ENCODE measurements around the gene MRPL53. TPM values are rescaled to one million over a fixed set of nuclear protein-coding genes. Genes with fewer than 3 reads are reported as not detected.

Gene MRPL53
- total and polyA plus RNA-seq, 2 of the 13 experiments (the other 11 are each of a cell fraction or from before 2014, with no cell fraction given) = 34.3 to 51.9 TPM

DNA sequence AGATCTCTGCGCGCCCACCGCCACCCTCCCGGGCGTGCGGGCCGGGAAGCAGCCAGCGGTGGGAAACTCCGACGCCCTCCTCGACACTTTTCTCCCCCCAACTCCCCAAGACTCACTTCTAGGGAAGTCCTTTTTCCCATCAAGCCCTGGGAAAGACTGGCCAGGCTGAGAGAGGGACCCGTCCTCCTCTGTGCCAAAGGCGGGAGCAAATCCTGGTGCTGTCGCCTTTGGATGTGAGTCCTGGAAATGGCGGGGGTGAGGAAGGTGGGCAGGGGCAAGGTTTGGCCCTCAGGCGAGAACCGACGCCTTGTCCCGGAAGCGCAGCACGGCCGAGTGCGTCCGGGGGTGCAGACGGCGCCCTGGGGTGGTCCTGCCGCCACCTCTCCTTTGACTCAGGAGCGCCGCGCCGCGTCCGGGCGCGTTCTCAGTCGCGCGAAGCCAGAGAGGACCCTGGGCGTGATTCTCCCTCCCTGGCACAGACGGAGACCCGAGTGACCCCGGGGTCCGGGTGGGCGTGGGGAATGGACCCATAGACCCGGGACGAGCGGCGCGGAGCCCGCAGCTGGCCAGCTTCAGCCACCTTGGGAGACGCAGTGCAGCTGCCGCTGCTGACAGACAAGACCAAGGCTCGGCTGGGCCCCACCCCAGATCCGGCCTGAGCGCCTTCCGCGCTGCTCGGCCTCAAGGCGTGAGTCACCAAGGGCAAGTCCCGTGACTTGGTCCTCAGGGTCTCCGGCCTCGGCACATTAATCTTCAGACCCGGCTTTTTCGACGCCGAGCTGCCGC, 30.4 kb upstream of the MRPL53 start (continued):
- TF ChIP-seq, protein P1, sequence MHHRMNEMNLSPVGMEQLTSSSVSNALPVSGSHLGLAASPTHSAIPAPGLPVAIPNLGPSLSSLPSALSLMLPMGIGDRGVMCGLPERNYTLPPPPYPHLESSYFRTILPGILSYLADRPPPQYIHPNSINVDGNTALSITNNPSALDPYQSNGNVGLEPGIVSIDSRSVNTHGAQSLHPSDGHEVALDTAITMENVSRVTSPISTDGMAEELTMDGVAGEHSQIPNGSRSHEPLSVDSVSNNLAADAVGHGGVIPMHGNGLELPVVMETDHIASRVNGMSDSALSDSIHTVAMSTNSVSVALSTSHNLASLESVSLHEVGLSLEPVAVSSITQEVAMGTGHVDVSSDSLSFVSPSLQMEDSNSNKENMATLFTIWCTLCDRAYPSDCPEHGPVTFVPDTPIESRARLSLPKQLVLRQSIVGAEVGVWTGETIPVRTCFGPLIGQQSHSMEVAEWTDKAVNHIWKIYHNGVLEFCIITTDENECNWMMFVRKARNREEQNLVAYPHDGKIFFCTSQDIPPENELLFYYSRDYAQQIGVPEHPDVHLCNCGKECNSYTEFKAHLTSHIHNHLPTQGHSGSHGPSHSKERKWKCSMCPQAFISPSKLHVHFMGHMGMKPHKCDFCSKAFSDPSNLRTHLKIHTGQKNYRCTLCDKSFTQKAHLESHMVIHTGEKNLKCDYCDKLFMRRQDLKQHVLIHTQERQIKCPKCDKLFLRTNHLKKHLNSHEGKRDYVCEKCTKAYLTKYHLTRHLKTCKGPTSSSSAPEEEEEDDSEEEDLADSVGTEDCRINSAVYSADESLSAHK (CRISPR knock-in tag; IDR thresholded peaks at IDR 0.05; ENCODE audit: borderline replicate concordance) = 0 out of 2 replicates have a peak, but pooled peaks have one; percentile 9
- no peak for TF ChIP-seq ZNF343 (CRISPR knock-in tag; IDR thresholded peaks at IDR 0.05)
- no peak for TF ChIP-seq SP1 (IDR thresholded peaks at IDR 0.05)
- TF ChIP-seq SP1 (CRISPR knock-in tag; IDR thresholded peaks at IDR 0.05) = peak; percentile 46
- TF ChIP-seq, protein P2, sequence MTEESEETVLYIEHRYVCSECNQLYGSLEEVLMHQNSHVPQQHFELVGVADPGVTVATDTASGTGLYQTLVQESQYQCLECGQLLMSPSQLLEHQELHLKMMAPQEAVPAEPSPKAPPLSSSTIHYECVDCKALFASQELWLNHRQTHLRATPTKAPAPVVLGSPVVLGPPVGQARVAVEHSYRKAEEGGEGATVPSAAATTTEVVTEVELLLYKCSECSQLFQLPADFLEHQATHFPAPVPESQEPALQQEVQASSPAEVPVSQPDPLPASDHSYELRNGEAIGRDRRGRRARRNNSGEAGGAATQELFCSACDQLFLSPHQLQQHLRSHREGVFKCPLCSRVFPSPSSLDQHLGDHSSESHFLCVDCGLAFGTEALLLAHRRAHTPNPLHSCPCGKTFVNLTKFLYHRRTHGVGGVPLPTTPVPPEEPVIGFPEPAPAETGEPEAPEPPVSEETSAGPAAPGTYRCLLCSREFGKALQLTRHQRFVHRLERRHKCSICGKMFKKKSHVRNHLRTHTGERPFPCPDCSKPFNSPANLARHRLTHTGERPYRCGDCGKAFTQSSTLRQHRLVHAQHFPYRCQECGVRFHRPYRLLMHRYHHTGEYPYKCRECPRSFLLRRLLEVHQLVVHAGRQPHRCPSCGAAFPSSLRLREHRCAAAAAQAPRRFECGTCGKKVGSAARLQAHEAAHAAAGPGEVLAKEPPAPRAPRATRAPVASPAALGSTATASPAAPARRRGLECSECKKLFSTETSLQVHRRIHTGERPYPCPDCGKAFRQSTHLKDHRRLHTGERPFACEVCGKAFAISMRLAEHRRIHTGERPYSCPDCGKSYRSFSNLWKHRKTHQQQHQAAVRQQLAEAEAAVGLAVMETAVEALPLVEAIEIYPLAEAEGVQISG (CRISPR knock-in tag; IDR thresholded peaks at IDR 0.05) = peak; percentile 73
- TF ChIP-seq MAFF (IDR thresholded peaks at IDR 0.05; ENCODE audit: low read depth, low read length) = no peak
- TF ChIP-seq, protein P3, sequence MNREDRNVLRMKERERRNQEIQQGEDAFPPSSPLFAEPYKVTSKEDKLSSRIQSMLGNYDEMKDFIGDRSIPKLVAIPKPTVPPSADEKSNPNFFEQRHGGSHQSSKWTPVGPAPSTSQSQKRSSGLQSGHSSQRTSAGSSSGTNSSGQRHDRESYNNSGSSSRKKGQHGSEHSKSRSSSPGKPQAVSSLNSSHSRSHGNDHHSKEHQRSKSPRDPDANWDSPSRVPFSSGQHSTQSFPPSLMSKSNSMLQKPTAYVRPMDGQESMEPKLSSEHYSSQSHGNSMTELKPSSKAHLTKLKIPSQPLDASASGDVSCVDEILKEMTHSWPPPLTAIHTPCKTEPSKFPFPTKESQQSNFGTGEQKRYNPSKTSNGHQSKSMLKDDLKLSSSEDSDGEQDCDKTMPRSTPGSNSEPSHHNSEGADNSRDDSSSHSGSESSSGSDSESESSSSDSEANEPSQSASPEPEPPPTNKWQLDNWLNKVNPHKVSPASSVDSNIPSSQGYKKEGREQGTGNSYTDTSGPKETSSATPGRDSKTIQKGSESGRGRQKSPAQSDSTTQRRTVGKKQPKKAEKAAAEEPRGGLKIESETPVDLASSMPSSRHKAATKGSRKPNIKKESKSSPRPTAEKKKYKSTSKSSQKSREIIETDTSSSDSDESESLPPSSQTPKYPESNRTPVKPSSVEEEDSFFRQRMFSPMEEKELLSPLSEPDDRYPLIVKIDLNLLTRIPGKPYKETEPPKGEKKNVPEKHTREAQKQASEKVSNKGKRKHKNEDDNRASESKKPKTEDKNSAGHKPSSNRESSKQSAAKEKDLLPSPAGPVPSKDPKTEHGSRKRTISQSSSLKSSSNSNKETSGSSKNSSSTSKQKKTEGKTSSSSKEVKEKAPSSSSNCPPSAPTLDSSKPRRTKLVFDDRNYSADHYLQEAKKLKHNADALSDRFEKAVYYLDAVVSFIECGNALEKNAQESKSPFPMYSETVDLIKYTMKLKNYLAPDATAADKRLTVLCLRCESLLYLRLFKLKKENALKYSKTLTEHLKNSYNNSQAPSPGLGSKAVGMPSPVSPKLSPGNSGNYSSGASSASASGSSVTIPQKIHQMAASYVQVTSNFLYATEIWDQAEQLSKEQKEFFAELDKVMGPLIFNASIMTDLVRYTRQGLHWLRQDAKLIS (CRISPR knock-in tag; IDR thresholded peaks at IDR 0.05) = no peak
- TF ChIP-seq, protein P4, sequence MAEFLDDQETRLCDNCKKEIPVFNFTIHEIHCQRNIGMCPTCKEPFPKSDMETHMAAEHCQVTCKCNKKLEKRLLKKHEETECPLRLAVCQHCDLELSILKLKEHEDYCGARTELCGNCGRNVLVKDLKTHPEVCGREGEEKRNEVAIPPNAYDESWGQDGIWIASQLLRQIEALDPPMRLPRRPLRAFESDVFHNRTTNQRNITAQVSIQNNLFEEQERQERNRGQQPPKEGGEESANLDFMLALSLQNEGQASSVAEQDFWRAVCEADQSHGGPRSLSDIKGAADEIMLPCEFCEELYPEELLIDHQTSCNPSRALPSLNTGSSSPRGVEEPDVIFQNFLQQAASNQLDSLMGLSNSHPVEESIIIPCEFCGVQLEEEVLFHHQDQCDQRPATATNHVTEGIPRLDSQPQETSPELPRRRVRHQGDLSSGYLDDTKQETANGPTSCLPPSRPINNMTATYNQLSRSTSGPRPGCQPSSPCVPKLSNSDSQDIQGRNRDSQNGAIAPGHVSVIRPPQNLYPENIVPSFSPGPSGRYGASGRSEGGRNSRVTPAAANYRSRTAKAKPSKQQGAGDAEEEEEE (CRISPR knock-in tag; IDR thresholded peaks at IDR 0.05; ENCODE audit: borderline replicate concordance) = no peak; the same call in 1 of the 2 replicates
- no peak; the same call in 1 of the 2 replicates for TF ChIP-seq SIX4 (CRISPR knock-in tag; IDR thresholded peaks at IDR 0.05)
- TF ChIP-seq KLF9 (CRISPR knock-in tag; IDR thresholded peaks at IDR 0.05; ENCODE audit: low read depth) = 0 out of 2 replicates have a peak, but pooled peaks have one; percentile 49
- TF ChIP-seq ZNF605 (CRISPR knock-in tag; IDR thresholded peaks at IDR 0.05) = peak; percentile 91
- TF ChIP-seq, protein P5, sequence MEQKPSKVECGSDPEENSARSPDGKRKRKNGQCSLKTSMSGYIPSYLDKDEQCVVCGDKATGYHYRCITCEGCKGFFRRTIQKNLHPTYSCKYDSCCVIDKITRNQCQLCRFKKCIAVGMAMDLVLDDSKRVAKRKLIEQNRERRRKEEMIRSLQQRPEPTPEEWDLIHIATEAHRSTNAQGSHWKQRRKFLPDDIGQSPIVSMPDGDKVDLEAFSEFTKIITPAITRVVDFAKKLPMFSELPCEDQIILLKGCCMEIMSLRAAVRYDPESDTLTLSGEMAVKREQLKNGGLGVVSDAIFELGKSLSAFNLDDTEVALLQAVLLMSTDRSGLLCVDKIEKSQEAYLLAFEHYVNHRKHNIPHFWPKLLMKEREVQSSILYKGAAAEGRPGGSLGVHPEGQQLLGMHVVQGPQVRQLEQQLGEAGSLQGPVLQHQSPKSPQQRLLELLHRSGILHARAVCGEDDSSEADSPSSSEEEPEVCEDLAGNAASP (CRISPR knock-in tag; IDR thresholded peaks at IDR 0.05; ENCODE audit: borderline replicate concordance) = no peak
- TF ChIP-seq, protein P6, sequence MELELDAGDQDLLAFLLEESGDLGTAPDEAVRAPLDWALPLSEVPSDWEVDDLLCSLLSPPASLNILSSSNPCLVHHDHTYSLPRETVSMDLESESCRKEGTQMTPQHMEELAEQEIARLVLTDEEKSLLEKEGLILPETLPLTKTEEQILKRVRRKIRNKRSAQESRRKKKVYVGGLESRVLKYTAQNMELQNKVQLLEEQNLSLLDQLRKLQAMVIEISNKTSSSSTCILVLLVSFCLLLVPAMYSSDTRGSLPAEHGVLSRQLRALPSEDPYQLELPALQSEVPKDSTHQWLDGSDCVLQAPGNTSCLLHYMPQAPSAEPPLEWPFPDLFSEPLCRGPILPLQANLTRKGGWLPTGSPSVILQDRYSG (CRISPR knock-in tag; IDR thresholded peaks at IDR 0.05) = no peak
- TF ChIP-seq KDM1A (CRISPR knock-in tag; IDR thresholded peaks at IDR 0.05) = no peak
- TF ChIP-seq ZNF766 (CRISPR knock-in tag; IDR thresholded peaks at IDR 0.05; ENCODE audit: borderline replicate concordance) = no peak; the same call in 1 of the 2 replicates

Measured in HepG2 (cell line).